GM12874 (cell line): ENCODE results near the gene CUEDC2.

Source experiments
- CTCF ChIP-seq: IDR thresholded peaks from 2 replicates; pipeline ENCODE4 v1.5.1; 2011; ENCODE audit warnings: low read depth, mild to moderate bottlenecking, control low read depth, low read length, moderate library complexity; ENCODE audit not compliant: insufficient read depth

The CUEDC2 gene

GRCh38 chr10:102405108-102405571 is 27.2 kb downstream of the CUEDC2 start:
- TF ChIP-seq CTCF, result no peak

GRCh38 chr10:102404361-102405107 is 27.8 kb downstream of the CUEDC2 start:
- TF ChIP-seq CTCF, result no peak

- TF ChIP-seq CTCF, result no peak
Measured at GRCh38 chr10:102403115-102403514, 29.3 kb downstream of the CUEDC2 start.

- TF ChIP-seq CTCF, result no peak
Measured at GRCh38 chr10:102402512-102402896, 29.9 kb downstream of the CUEDC2 start.

GRCh38 chr10:102401735-102402511 is 30.5 kb downstream of the CUEDC2 start:
- TF ChIP-seq CTCF, result no peak

- TF ChIP-seq CTCF, result no peak
Measured at GRCh38 chr10:102401342-102401654, 31.1 kb downstream of the CUEDC2 start.

GRCh38 chr10:102400598-102401341 is 31.6 kb downstream of the CUEDC2 start:
- TF ChIP-seq CTCF, result no peak
